HG03095 (cell line): ENCODE data around the gene PCOLCE2.
"Not testable (repeated sequence)": the region's sequence is repeated elsewhere in the genome, so short reads cannot be mapped to it uniquely, and the experiment has no call there.

Experiments
- ATAC-seq: cut with Tn5 transposase; IDR thresholded peaks from one replicate; pipeline ENCODE4 v1.9.1; 2021; ENCODE audit warnings: moderate library complexity; ENCODE audit not compliant: unreplicated experiment

PCOLCE2 gene

GRCh38 chr3:142902356-142902755, 13.5 kb upstream of the PCOLCE2 start:
- no peak for ATAC-seq

DNA sequence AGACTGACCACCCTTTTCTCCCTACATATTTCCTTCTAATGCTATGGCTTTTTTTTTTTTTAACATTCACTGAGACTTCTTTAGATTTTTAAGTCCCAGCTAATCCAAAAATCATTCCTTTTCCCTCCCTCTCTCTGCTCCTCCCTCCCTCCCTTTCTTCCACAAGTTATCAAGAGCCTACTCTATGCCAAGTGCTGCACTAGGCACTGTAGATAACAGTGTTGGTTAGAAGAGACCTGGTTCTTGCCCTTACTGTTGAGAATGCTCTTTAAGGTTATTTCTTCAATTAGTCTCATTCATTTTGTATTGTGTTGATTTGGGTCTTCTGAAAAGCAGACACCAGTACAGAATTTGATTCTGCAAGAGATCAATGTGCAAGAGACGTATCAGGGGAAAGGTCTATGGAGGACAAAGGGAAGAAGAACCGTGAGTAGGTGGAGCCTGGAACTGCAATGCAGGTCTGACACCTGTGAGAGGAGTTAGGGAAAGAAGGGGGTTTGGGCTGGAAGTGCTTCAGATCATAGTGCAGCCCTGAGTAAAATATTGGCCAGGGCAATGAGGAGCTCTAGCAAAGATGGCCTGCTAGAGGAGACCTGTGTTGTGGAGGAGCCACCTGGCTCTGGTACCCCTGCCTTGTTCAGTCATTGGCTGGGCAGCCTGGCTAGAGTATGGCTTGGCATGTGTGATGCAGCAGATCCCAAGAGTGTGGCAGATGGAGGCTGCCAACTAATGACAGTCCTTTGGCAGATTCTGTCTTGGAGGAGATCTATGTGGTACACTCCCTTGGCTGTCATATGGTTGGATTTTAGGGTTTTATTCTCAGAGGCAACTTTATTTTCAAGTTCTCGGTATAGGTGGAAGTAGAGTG, 9.7 kb upstream of the PCOLCE2 start:
- no peak for ATAC-seq

DNA sequence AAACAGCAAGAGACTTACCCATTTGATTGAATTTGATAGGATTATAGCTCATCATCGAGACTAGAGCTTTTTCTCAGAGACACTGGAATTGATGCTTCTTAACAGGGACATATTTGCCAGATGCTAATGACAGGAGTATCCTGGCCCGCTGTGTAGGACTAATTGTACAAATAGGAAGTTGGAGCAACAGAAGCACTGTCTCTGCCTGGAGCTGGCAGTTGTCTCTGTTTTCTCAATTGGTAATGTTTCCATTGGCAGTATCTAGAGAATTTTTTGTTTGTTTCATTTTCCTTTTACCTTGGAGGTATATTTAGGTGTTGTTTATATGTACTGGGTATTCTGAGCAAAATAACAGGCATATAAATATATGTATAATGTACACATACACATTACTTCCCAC, 8.9 kb upstream of the PCOLCE2 start:
- no peak for ATAC-seq

- ATAC-seq, result no peak
These were observed 8.1 kb upstream of the PCOLCE2 start for GRCh38 chr3:142896996-142897395.

- no peak for ATAC-seq
These were observed 7.4 kb upstream of the PCOLCE2 start for GRCh38 chr3:142896201-142896755.

- ATAC-seq, result no peak
These were observed 5.6 kb upstream of the PCOLCE2 start for GRCh38 chr3:142894493-142894892.

GRCh38 chr3:142892714-142893113, 3.8 kb upstream of the PCOLCE2 start:
- no peak for ATAC-seq

DNA sequence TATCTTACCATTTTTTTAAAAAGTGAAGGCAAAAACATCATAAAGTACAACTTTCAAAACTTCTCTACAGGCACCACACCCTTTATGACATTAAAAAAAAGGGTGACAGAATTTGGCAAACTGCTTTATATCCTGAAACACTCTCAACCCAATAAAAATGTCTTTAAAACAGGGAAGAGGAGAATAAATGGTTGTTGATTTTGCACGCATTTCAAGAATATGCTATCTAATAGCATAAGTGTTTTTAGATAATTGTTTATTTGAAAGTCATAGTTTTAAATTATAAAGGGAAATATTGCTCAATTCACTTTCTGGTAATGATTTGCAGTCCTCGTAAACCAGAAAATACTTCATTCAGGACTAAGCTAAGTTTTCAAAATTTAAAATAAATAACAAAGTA, 1.7 kb upstream of the PCOLCE2 start:
- no peak for ATAC-seq

DNA sequence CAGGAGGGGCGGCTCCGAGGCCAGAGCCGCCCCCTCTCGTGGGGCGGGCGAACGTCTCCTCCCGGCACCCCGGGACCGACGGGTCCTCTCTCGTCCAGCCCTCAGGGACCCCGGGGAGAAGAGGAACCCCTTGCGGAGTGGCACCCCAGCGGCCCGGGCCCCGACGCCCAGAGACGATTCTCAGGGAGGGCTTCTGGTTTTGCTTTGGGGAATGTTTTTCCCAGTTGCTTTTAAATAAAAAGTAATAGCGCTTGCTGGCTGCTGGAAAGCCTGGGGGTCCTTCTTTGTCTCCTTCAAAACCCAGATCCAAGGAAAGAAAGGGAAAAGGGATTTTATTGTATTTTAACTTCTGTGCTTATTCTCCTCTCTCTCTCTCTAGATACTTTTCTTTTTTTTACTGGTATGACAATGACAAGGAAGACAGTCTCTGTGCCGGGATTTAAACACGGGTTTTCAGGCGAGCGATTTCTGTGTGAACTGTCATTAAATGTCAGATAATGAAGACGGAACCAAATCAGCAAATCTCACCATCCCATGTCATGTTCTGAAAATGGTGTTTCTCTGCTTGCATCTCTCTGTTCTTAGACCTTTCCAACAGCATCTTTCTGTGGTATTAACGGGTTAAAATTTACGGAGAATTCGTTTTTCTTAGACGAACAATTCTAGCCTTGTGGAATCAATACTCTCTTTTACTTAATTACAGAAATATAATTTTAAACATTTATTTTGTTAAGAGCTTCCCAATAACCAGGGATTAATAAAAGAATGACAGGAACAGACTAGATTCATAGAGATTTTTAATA, 530 bp upstream of the PCOLCE2 start:
- ATAC-seq, result no peak

DNA sequence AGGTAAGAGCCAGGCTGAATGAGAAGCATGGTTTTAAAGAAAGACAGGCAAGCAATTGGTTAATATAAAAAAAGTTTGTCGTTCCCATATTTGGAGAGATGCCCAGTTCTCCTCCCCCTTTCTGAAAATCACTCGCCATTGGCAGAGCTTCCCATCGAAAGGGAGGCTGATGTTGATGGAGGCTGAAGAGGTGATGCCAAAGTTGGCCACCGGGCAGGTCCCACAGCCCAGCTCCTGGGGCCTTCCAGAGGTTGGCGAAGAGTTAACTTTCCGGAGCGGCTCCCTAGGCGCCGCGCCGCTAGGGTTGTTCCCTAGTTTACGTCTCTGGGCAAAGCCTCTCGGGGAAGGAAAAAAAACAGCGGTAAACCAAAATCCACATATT, 793 bp downstream of the PCOLCE2 start:
- ATAC-seq, result no peak

GRCh38 chr3:142886940-142887339, 1.9 kb downstream of the PCOLCE2 start:
- ATAC-seq, result no peak

GRCh38 chr3:142886021-142886420, 2.9 kb downstream of the PCOLCE2 start:
- ATAC-seq, result no peak

- no peak for ATAC-seq
These were observed 4.4 kb downstream of the PCOLCE2 start for GRCh38 chr3:142884531-142884930.

- not testable (repeated sequence) for ATAC-seq
These were observed 5.3 kb downstream of the PCOLCE2 start for GRCh38 chr3:142883534-142883933.

DNA sequence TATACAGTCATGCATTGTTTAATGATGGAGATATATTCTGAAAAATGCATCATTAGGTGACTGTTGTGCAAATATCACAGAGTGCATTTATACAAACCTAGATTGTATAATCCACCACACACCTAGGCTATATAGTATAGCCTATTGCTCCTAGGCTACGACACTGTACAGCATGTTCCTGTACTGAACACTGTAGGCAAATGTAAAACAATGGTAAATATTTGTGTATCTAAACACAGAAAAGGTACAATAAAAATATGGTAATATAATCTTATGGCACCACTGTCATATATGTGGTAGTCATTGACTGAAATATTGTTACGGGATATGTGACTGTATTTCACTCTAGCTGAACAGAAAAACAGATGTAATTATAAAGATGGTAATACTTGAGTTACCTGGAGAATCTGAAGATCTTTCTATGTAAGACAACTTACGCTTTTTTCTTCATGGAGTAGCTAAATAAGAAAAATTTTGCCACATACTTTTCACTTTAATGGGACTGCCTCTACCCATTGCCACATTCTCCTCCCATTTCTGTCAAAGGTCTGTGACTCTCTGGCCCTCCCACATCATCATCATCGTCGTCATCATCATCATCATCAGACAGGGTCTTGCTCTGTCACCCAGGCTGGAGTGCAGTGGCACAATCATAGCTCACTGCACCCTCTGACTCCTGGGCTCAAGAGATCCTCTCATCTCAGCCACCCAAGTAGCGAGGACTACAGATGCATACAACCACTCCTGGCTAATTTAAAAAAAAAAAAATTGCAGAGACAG, 7.2 kb downstream of the PCOLCE2 start:
- no peak for ATAC-seq

- ATAC-seq, result no peak
These were observed 10.1 kb downstream of the PCOLCE2 start for GRCh38 chr3:142878649-142879300.

GRCh38 chr3:142876417-142876816, 12.5 kb downstream of the PCOLCE2 start:
- ATAC-seq, result no peak

DNA sequence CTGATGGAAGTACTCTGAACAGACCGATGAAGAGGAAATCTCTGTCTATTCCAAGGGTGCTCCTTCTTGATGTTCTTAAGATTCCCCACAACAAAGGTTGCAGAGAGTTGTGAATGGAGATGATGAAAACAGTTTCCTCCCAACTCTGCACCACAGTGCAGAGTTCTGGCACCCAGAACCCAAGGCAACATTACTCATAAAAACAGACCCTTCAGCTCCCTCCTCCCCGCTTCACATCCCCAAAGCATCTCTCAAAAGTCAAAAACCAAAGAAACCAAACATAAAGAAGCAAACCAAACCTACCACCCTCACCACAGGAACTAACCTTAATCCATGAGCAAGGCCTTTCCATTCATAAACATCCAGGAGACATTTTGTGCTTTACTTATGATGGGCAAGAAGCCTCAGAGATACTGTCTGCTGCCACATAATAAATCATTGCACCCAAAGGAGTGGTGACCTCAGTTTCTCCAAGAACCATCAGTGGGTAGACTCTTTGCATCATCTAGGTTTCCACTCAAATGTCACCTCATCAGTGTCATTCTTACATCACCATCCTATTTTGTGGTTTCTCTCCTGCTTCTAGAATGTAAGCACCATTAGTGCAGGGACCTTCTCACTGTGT, 13.2 kb downstream of the PCOLCE2 start:
- no peak for ATAC-seq

DNA sequence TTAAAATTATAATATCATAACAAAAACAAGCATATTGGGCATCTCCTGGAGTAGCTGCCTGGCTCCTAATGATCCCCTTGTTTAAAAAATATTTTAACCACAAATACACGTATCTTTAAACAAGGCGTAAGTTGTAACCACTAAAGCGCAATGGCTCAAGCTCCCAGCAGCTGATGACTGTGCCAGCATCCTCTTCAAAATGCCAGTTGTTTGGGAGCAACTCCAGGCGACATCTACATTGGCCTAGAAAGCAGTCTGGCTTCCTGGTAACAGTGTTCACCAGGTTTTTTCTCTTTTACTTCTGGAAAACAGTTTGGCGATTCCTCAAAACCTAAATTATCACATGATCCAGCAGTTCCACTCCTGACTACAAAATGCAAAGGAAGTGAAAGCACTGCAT, 13.8 kb downstream of the PCOLCE2 start:
- no peak for ATAC-seq

GRCh38 chr3:142868382-142868781, 20.5 kb downstream of the PCOLCE2 start:
- ATAC-seq, result not testable (repeated sequence)
